Sciatic nerve (tissue), 2 donors: Measurements from ENCODE around the gene NEK6. TPM values are rescaled to one million over a fixed set of nuclear protein-coding genes. Genes with fewer than 3 reads are reported as not detected.

ENCODE experiments used
- ATAC-seq: fragments of 200-7000 bp; cut with Tn5 transposase; one replicate; pipeline ENCODE4 v1.9.1; 2020; ENCODE audit warnings: mild to moderate bottlenecking, moderate library complexity
- DNase-seq: peaks from one replicate; pipeline ENCODE4 v3.0.0-alpha.2; 2020; ENCODE audit warnings: low spot score
- intact Hi-C: fragments of 100-400 bp; cut with DNase I; formaldehyde crosslinking; loops from one replicate; pipeline ENCODE4 v1.14.2; 2022
- total RNA-seq: library from RNA; stranded (reverse); fragmentation: NEBNext Ultra II Directional; extraction: Animal tissue kit (Norgen Biotek cat#: 25700); gene quantifications from one replicate; pipeline ENCODE4 v1.2.1, GENCODE V29; 2021
- donor health status: DM: no; HTN: no; CAD: no.
- donor health status: DM: no; HTN: no; CAD: no.

NEK6 gene
- total RNA-seq, 1 donor from 2014 or later: 103 TPM

GRCh38 chr9:124355941-124356744 is 98.4 kb downstream of the NEK6 start:
- no peak for DNase-seq
- intact Hi-C loops: no loop called here
- ATAC-seq: no peak

- DNase-seq (no peak), ATAC-seq (no peak)
Measured at GRCh38 chr9:124356745-124357390, 99.1 kb downstream of the NEK6 start.

GRCh38 chr9:124357721-124358361 is 100.1 kb downstream of the NEK6 start:
- DNase-seq: no peak
- intact Hi-C loops: no loop called here
- no peak for ATAC-seq

More at GRCh38 chr9:124356745-124357390, 99.1 kb downstream of the NEK6 start:
- intact Hi-C loops: no loop called here

- DNase-seq (no peak), ATAC-seq (no peak)
- intact Hi-C loops: no loop called here
Measured at GRCh38 chr9:124358631-124359030, 100.9 kb downstream of the NEK6 start.

GRCh38 chr9:124359426-124359825 is 101.7 kb downstream of the NEK6 start:
- ATAC-seq: no peak
- DNase-seq: no peak
- intact Hi-C loops: no loop called here

- DNase-seq (no peak), ATAC-seq (no peak)
- intact Hi-C loops: no loop called here
Measured at GRCh38 chr9:124359855-124360678, 102.3 kb downstream of the NEK6 start.

GRCh38 chr9:124361128-124361527 is 103.4 kb downstream of the NEK6 start:
- intact Hi-C loops: no loop called here
- ATAC-seq (no peak), DNase-seq (no peak)

- DNase-seq (no peak), ATAC-seq (no peak)
- intact Hi-C loops: no loop called here
Measured at GRCh38 chr9:124363326-124364096, 105.8 kb downstream of the NEK6 start.

- intact Hi-C loops: no loop called here
- DNase-seq (no peak), ATAC-seq (no peak)
Measured at GRCh38 chr9:124364141-124364540, 106.4 kb downstream of the NEK6 start.

- intact Hi-C loops: no loop called here
- ATAC-seq: no peak
- DNase-seq: no peak
Measured at GRCh38 chr9:124365036-124365435, 107.3 kb downstream of the NEK6 start.

- intact Hi-C loops: no loop called here
- DNase-seq: no peak
- no peak for ATAC-seq
Measured at GRCh38 chr9:124366476-124367220, 108.9 kb downstream of the NEK6 start.

GRCh38 chr9:124368692-124369091 is 110.9 kb downstream of the NEK6 start:
- DNase-seq (no peak), ATAC-seq (no peak)
- intact Hi-C loops: no loop called here

GRCh38 chr9:124369231-124369797 is 111.6 kb downstream of the NEK6 start:
- intact Hi-C loops: no loop called here
- no peak for DNase-seq
- no peak for ATAC-seq

GRCh38 chr9:124370896-124371582 is 113.3 kb downstream of the NEK6 start:
- DNase-seq: no peak
- intact Hi-C loops: no loop called here

GRCh38 chr9:124372038-124372437 is 114.3 kb downstream of the NEK6 start:
- no peak for ATAC-seq
- no peak for DNase-seq
- intact Hi-C loops: no loop called here

More at GRCh38 chr9:124370896-124371582, 113.3 kb downstream of the NEK6 start:
- no peak for ATAC-seq

GRCh38 chr9:124373386-124373785 is 115.6 kb downstream of the NEK6 start:
- intact Hi-C loops: no loop called here
- ATAC-seq (no peak), DNase-seq (no peak)

GRCh38 chr9:124373851-124374250 is 116.1 kb downstream of the NEK6 start:
- no peak for DNase-seq
- no peak for ATAC-seq
- intact Hi-C loops: no loop called here
